K562 (cell line): Measurements from ENCODE around the gene SMG9. TPM values are rescaled to one million over a fixed set of nuclear protein-coding genes. Genes with fewer than 3 reads are reported as not detected.
A peak's percentile ranks its signal among the peaks of the same experiment; 100 is the strongest.

Source experiments
- CBX8 ChIP-seq: fragments of 200-600 bp; sonication (generic); IDR thresholded peaks from 2 replicates; pipeline ENCODE4 v1.6.1; 2012; ENCODE audit warnings: borderline replicate concordance, mixed run types, low read depth, mild to moderate bottlenecking, moderate library complexity, mixed read lengths, low read length, control low read depth, inconsistent platforms; ENCODE audit not compliant: poor library complexity, severe bottlenecking; ENCODE audit errors: extremely low read depth
- CCAR2 ChIP-seq: fragments of 200-400 bp; formaldehyde crosslinking; IDR thresholded peaks from 2 replicates; pipeline ENCODE4 v1.6.1; 2017; ENCODE audit warnings: mild to moderate bottlenecking, low read depth, low read length
- E2F6 ChIP-seq, 2 experiments: IDR thresholded peaks; 2 replicates each; pipeline ENCODE4 v1.6.1; 2011; ENCODE audit warnings: borderline replicate concordance in 1 of 2, control low read depth in 1 of 2, low read depth in 1 of 2, low read length in 1 of 2, mild to moderate bottlenecking in 1 of 2, mixed read lengths in 1 of 2, moderate library complexity in 1 of 2; ENCODE audit not compliant: insufficient read depth in 1 of 2, insufficient read length in 1 of 2, poor library complexity in 1 of 2, severe bottlenecking in 1 of 2; ENCODE audit errors: extremely low read depth in 1 of 2
- FOXA3 ChIP-seq, 2 experiments: fragments of 450-650 bp in 1 of 2; sonication (generic) in 1 of 2; formaldehyde crosslinking; IDR thresholded peaks in 1 of 2; conservative IDR thresholded peaks in 1 of 2; 2 replicates each; pipeline versions ENCODE4 v1.4.0 to v1.8.0; 2020 to 2022; ENCODE audit warnings: mild to moderate bottlenecking in 2 of 2, missing genetic modification reagents in 1 of 2
- MGA ChIP-seq: fragments of 450-650 bp; IDR thresholded peaks from 2 replicates; pipeline ENCODE4 v1.6.1; 2016; ENCODE audit warnings: mild to moderate bottlenecking, moderate library complexity
- ZBTB7A ChIP-seq: IDR thresholded peaks from 2 replicates; pipeline ENCODE4 v1.6.1; 2011; ENCODE audit warnings: low read depth, mild to moderate bottlenecking, low read length, moderate library complexity, borderline replicate concordance; ENCODE audit not compliant: control insufficient read depth
- ZNF592 ChIP-seq: fragments of 450-650 bp; IDR thresholded peaks from 2 replicates; pipeline ENCODE4 v1.6.1; 2017; ENCODE audit warnings: antibody characterized with exemption, mild to moderate bottlenecking
- ZNF785 ChIP-seq: fragments of 250-450 bp; sonication (Bioruptor Pico); IDR thresholded peaks from 2 replicates; pipeline ENCODE4 v1.4.0; 2020; ENCODE audit warnings: mild to moderate bottlenecking
- polyA plus RNA-seq, 8 experiments: library from polyadenylated mRNA; depleted of rRNA in 4 of 8; stranded (reverse) in 5 of 8; unstranded in 3 of 8; fragments of >200 nt; fragmentation: Nextera tagmentation in 2 of 8; fragmentation: Illumina TruSeq in 1 of 8; extraction: Ambion mirVana in 2 of 8; extraction: Trizol in 1 of 8; gene quantifications; 2 replicates each; pipeline versions ENCODE4 v1.2.1 to v1.2.3, GENCODE V29; 2011 to 2014; ENCODE audit warnings: inconsistent platforms in 1 of 8, missing spikeins in 1 of 8
- total RNA-seq, 7 experiments: library from RNA; depleted of rRNA in 6 of 7; stranded (reverse); fragments of >200 nt in 6 of 7; fragmentation: Illumina TruSeq in 2 of 7; extraction: Trizol in 2 of 7; gene quantifications; 2 replicates each; pipeline versions ENCODE4 v1.2.1 to v1.2.3, GENCODE V29; 2011 to 2021; ENCODE audit warnings: low replicate concordance in 1 of 7

The SMG9 gene
- total and polyA plus RNA-seq, 9 of the 15 experiments (the other 6 are each of a cell fraction or from before 2014, with no cell fraction given): 1.7 to 79.7 (median 40.2) TPM

GRCh38 chr19:43782689-43783231, 28.0 kb upstream of the SMG9 start (continued):
- TF ChIP-seq ZNF592 (peak; percentile 53; the same call in 1 of the 2 replicates), FOXA3 (CRISPR knock-in tag; conservative IDR thresholded peaks at IDR 0.05 in 1 of 2, IDR thresholded peaks at IDR 0.05 in 1 of 2) (peak in 1 of 2 experiments; percentile 30; a peak in 1 of 4 replicates), E2F6 (IDR thresholded peaks at IDR 0.05; ENCODE audit: borderline replicate concordance in 1 of 2, extremely low read depth in 1 of 2, insufficient read depth in 1 of 2, insufficient read length in 1 of 2, low read depth in 1 of 2, low read length in 1 of 2, poor library complexity in 1 of 2, severe bottlenecking in 1 of 2) (peak; percentile 45 to 70), ZNF785 (CRISPR knock-in tag) (no peak), CBX8 (no peak), ZBTB7A (peak; percentile 24; the same call in 1 of the 2 replicates), MGA (peak; percentile 49; the same call in 1 of the 2 replicates), CCAR2 (no peak)
